Stimulated activated naive CD4-positive, alpha-beta T cell (primary cell): ENCODE measurements around the gene SLC12A3.

Source experiments
- DNase-seq, 6 experiments: peaks; one replicate each; lab custom pipeline; 2025; lab: John Stamatoyannopoulos, UW

Gene SLC12A3, protein sequence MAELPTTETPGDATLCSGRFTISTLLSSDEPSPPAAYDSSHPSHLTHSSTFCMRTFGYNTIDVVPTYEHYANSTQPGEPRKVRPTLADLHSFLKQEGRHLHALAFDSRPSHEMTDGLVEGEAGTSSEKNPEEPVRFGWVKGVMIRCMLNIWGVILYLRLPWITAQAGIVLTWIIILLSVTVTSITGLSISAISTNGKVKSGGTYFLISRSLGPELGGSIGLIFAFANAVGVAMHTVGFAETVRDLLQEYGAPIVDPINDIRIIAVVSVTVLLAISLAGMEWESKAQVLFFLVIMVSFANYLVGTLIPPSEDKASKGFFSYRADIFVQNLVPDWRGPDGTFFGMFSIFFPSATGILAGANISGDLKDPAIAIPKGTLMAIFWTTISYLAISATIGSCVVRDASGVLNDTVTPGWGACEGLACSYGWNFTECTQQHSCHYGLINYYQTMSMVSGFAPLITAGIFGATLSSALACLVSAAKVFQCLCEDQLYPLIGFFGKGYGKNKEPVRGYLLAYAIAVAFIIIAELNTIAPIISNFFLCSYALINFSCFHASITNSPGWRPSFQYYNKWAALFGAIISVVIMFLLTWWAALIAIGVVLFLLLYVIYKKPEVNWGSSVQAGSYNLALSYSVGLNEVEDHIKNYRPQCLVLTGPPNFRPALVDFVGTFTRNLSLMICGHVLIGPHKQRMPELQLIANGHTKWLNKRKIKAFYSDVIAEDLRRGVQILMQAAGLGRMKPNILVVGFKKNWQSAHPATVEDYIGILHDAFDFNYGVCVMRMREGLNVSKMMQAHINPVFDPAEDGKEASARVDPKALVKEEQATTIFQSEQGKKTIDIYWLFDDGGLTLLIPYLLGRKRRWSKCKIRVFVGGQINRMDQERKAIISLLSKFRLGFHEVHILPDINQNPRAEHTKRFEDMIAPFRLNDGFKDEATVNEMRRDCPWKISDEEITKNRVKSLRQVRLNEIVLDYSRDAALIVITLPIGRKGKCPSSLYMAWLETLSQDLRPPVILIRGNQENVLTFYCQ

DNA sequence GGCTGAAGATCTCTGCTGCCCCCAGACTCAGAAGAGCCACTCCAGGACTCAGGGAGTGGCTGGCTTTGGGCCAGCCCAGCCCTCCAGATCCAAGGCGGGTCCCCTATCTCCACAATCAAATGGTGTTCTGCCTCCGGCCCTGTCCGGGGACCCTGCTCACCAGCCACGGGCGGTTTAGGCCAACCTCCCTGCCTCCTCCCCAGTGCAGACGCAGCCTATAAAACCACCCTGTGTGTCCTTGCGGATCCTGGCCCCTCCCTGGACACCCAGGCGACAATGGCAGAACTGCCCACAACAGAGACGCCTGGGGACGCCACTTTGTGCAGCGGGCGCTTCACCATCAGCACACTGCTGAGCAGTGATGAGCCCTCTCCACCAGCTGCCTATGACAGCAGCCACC, at the start of gene SLC12A3:
Gene SLC12A3 (plus strand): TSS at position 248 of the 400 bp plus-strand sequence. CDS start 29 bp downstream, at position 277.
- DNase-seq, result no peak

DNA sequence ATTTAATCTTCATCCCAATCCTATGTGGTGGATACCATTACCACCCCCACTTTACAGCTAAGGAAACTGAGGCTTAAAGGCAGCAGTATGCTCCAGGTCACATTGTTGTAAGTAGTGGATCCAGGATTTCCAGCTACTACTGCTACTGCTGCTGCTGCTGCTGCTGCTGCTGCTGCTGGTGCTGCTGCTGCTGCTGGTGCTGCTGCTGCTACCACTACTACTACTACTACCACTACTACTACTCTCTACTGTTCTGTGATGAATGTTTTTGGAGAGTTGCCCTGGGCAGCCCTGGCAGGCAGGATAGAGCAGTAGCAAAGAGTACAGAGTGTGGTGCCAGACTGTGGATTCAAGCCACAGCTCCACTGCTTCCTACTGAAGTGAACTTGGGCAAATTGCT, 49.3 kb upstream of the SLC12A3 start:
- no peak for DNase-seq

DNA sequence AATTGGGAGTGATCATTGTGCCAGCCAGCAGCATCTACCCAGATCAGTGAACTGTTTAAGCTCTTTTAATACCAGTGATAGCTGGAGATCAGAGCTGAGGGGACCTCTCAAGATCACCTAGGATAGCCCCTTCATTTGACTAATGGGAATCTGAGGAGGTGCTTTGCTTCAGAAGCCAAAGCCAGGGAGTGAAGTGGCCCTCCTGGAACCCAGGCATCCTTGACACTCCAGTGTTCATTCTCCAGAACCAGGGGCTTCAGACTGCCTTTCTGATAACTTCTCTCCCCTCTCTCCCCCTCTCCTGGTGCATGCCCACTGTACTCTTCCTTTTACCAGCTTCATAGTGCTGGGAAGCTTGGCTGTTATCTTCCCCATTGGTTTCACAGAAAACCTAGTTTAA, 48.0 kb upstream of the SLC12A3 start:
- DNase-seq, result no peak

DNA sequence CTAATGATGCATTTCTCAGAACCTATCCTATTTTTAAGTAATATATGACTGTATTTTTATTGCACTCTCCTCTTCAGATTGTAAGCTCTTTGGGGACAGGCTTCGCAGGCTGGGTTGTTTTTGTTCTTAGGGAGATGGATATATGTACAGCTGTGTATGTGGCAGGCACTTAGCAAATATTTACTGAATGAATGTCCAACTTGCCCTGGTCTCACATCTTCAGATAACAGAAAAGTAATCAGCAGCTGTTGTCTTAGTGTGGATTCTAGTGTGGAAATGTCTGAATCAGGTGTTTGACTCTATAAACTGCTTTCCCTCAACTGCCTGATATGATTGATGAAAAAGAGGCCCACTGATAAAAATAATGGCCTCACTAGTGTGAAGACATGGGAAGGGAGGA, 47.1 kb upstream of the SLC12A3 start:
- no peak for DNase-seq

DNA sequence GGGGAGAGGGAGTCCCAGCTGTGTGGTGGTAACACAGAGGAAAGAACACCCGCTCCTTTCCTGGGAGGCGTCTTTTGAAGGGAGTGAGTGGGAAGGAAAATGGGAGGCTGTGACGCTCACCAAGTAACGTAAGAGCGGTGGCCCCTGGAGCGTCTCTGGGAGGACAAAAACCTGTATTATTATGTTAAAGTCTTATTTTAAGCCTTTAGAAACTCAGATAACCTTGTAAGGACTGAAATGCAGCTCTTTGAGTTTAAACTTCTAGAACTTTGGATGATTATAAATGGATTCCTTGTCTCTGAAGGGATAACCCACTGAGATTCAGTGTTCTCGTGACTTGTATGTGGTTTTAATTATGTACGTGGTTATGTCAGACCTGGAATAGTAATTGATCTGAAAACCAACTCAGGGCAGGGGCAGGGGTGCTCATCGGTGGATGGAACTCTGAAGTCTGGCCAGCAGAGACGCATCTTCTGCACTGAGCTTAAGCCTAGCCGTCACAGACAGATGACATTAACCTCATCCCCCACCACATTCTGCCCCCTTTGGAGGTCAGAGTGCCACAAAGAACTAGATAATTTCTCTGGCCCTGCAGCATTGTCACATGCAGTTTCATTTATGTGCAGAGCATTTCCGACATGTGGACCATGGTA, 41.8 kb upstream of the SLC12A3 start:
- no peak for DNase-seq

DNA sequence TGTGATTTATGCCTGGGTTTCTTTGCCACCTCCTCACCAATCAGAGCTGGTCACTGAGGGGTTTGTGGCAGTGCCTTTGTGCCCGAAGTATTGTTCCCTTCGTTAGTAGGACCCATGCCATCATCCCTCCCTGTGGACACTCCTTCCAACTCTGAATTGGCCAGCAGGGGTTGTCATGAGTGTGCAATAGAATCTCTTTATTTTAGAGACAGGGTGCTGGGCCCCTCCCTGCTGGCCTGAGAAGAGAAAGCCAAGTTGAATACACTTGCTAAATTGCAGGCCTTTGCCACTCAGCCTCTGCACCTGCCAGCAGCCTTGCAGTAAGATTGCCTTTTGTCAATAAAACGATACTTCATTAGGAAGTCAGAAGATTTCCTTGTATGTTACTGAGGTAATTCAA, 40.7 kb upstream of the SLC12A3 start:
- DNase-seq, result no peak

DNA sequence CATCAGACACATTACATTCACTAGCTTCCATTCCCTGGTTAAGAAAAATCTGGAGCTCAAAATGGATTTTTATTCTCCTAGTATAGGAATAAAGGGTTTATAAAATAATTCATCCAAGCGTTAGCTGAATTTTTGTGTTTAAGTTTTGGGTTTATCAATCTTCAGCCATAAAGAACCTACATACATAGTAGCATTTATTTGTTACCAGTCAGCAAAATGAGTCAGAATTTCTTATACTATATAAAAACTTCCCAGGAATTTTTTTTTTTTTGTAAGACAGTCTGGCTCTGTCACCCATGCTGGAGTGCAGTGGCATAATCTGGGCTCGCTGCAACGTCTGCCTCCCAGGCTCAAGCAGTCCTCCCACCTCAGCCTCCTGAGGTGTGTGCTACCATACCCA, 40.2 kb upstream of the SLC12A3 start:
- no peak for DNase-seq

DNA sequence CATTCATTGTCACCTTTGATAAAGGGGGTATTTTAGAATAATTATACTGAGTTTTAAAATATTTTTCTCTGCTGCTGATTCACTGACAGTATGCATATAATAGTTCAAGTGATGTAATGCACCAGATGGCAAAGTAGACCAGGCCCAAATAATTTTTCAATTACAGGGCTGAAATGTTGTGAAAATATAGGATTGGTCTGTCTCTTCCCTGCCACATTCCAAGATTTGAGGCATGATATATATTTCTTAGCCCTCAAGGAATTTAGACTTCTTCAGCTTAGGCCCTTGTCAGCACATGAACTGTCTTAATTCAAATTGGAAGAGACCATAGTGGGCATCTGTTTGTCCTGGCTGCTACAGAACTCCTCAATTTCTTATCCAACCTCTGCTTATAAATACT, 39.2 kb upstream of the SLC12A3 start:
- no peak for DNase-seq

DNA sequence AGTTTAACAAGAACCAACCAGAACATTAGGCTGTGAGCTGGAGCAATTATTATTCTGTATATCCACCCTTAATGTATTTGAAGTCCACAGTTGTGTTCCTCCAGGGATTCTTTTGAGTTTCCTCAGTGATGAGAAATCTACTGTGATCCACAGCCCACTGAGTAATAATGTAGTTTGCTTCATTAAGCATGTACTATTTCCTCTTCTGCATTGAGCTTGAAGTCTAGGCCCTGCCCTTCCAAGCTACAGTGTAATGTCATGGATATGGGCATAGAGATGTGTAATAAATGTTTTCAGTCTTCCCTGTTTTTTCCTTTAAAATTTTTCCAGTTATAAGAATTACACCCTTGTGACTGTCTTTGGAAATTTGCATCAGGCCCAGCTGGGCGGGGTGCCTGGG, 36.4 kb upstream of the SLC12A3 start:
- DNase-seq, result no peak

DNA sequence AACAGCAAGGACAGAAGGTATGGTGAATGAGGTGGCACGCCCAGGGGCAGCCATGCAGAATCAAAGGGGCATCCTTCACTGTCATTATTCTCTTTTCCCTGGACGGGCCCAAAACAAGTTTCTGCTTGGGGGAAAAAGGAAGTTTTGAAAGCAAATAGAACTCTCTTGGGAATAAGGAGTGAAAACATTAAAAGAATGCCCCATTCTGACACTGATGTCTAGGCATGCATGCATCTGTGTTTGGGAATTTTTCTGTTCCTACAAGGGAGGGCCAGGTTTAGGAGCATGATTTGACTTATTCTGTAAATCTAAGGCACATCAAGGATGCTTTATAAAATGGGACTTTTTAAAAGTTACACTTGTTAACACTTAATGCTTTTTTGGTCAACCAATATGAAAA, 34.3 kb upstream of the SLC12A3 start:
- no peak for DNase-seq

DNA sequence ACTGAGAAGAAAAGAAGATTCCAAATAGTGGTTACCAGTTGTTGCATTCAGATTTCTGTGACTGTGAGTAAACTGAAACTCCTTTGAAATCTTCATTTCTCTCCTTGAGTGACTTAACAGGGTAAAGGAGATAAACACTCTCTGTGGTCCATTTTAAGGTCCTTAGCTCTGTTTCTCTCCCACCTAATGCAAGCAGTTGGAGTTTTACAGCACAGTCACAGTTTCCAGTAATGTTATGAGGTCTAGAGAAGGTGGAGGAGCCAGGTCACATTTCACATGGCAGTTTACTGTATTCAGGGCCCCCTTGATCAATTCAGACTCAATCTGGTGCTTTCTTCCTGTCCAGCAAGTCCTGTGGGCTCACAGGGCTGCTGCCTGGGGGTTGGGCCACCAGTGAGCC, 32.2 kb upstream of the SLC12A3 start:
- no peak for DNase-seq

DNA sequence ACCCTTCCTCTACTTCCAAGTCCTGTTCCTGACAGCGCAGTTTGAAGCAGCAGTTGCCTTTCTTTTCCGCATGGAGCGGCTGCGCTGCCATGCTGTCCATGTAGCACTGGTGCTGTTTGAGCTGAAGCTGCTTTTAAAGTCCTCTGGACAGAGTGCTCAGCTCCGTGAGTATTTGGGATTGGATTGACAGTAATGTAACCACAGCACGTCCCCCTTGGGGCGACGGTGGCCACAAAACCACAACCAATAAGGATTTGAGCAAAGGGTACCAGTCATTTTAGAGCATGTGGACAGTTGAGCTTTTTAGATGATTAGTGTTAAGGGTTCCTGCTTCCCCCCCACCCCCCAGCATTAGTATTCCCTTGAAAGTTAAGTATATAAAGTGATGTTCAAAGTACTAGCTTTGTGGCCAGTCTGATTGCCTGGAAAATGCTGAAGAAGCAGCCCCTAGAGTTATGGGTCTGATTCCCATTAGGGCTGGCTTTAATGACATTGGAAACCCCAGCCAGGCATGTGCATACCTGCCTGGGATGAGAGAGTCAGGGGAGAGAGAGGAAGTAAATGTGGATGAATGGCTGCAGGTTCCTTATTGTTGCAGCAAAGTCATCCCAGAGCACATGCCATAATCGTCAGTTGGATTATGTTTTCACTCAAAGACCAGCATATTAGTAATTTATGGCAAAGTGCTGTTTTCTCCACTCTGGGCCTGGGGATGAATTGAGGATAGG, 31.6 kb upstream of the SLC12A3 start:
- DNase-seq, result no peak

DNA sequence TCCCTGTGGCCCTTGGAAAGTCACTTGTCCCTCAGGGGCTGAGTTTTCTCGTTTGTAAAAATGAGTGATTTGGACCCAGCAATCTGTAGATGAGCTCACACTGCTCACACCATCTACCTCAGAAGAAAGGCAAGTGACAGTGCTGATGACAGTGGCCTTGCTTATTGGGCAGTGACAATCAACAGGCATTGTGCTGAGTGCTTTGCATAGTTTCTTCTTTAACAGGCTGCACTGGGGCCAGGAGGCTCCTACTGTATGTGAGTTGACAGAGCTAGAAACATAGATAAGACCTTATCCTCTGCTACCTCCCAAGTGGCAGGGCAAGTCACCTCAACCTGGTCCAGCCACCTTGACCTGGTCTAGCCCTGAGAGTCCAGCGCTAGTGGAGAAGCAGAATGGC, 29.7 kb upstream of the SLC12A3 start:
- DNase-seq, result no peak

DNA sequence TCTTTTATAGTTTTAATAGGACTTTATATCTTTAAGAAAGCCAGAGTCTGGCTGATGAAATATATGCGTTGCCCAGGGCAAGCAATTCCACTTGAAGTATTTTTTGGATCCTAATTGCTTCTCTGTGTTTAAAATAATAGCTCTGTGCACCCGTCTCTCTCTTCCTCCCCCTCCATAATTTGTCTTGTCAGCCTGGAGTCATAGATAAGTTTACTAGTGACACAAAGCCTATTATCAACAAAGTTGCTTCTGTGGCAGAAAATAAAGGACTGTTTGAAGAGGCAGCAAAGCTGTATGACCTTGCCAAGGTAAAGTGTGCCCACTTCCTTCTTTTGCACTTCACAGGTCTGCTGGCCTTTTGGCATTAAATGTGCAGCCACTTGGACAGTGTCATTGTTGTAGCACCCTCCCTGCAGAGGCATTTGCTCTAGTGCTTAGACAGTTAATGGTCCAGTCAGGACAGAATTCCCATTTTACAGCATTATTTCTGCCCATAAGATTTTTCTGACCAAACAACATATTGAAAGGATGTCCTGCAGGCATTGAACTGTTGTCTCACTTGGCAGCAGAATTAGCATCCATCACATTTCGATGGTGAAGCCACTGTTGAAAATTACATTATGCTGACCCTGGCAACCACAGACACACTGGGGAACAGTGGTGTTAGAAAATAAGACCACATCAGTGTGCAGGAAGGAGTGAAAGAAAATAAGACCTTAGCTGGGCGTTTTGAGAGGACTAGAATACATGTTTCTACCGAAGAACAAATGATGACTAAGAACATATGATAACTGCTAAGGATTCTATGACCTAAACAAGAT, 28.4 kb upstream of the SLC12A3 start:
- no peak for DNase-seq

DNA sequence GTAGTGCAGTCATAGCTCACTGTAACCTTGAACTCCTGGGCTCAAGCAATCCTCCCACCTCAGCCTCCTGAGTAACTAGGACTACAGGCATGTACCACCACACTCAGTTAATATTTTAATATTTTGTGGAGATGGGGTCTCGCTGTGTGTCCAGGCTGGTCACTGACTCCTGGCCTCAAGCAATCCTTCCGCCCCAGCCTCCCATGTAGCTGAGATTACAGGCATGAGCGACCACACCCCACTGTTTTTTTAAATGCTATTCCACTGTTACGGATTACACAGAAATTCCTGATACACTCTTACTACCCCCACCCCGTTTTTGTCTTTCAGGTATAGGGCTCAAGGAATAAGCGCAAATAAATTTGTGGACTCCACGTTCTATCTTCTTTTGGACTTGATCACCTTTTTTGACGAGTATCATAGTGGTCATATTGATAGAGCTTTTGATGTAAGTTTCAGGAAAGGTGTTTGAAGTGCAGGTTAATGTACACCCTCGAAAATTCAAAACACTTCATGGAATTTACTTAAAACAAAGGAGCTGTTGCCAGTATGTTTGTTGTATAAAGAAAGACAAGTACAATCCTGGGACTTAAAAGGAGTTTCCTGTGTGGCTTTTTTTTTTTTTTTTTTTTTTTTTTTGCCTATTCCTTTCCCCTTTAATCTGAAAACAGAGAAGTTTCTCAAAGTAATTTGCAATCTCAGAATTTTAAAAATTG, 26.2 kb upstream of the SLC12A3 start:
- DNase-seq, result peak in 1 of 6 experiments; percentile 11

DNA sequence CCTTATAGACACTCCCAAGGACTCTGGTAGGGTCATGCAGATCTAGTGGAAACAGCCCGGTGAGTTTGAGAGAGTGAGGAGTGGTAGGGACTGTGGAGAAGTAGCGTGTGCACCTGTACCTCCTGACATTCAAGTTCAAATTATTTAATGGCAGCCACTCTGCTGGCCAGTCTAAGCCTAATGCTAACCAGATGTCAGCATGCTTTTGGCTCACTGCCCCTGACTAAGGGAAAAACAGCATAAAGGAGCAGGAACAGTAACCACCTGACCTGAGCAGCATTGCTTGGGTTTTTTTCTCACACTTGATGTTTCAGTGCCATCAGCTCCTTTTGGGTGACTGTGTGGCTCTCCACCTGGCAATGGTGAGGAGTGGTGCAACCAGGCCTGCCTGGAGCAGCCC, 23.8 kb upstream of the SLC12A3 start:
- no peak for DNase-seq

DNA sequence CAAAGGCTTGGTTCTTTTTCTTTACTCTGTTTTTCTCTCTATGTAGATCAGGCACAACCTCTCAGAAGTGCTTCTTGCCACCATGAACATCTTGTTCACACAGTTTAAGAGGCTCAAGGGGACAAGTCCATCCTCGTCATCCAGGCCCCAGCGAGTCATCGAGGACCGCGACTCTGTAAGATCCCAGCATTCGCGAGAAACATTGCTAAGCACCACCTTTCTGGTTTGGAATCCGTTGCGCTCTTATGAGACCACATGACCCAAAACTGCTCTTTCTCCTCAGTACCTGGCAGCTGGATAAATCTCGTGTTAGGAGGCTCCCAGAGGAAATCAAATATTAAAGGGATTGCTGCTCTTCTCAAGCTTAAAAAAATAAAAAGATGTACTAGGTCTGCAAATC, 23.3 kb upstream of the SLC12A3 start:
- DNase-seq, result no peak

DNA sequence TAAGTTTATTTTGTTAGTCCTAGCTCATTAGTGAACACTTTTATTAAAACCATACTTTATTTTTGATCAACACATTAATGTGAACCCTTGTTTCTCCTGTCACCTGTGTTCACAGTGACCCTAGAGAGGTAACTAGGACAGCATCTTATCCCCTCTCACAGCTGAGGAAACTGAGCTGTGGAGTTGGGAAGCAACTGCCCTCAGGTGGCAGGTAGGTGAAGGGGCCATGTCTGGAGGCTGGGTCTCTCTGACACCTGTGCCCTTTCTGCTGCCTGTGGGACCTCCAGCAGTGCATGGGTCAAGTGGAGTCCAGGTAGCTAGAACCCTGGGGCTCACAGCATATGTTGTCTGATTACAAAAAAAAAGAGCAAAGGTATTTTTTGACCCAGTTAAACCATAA, 22.9 kb upstream of the SLC12A3 start:
- DNase-seq, result no peak

DNA sequence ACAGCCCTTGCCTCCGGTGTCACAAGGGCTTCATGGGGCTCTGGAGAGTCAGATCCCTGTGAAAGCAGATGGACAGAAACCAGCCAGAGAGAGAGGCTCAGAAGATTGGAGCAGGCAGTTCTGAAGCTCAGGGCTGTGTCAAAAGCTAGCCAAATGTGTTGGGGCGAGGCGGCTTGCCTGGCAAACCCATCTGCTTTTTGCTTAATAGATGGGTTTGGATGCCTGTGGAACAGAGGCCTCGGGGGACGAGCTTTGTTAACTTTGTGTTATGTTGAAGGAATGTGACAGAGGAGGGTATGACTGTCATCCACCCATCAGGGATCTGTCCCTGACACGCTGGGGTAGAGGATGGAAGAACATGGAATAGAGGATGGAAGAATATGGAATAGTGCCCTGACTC, 21.0 kb upstream of the SLC12A3 start:
- no peak for DNase-seq
